ENCODE data around the gene TMC2.
A peak's percentile ranks its signal among the peaks of the same experiment; 100 is the strongest.

The TMC2 gene

DNA sequence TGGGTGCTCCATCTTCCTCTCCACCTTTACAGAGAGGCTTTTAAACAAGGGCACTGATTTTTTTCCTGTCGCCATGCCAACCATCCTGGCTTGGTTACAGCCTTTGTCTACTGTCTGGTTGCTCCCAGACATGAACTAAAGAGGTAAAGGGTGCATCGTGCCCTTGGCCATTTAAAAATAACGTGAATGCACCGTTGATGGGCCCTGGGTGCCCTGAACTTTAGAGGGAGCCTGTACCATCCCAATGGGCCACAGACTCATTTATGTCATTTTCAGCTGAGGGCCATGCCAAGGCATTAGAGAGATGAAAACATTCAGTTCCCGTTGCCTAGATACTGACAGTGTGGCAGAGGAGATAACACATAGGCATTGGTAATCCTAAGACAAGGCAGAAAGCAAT lies 23.3 kb downstream of the TMC2 start:
- no peak for DNase-seq (ENCODE audit: low read depth)
- no peak overlapping the region for H3K4me3 ChIP-seq (ENCODE audit: low read length)
- TF ChIP-seq, protein P1, sequence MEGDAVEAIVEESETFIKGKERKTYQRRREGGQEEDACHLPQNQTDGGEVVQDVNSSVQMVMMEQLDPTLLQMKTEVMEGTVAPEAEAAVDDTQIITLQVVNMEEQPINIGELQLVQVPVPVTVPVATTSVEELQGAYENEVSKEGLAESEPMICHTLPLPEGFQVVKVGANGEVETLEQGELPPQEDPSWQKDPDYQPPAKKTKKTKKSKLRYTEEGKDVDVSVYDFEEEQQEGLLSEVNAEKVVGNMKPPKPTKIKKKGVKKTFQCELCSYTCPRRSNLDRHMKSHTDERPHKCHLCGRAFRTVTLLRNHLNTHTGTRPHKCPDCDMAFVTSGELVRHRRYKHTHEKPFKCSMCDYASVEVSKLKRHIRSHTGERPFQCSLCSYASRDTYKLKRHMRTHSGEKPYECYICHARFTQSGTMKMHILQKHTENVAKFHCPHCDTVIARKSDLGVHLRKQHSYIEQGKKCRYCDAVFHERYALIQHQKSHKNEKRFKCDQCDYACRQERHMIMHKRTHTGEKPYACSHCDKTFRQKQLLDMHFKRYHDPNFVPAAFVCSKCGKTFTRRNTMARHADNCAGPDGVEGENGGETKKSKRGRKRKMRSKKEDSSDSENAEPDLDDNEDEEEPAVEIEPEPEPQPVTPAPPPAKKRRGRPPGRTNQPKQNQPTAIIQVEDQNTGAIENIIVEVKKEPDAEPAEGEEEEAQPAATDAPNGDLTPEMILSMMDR (IDR thresholded peaks at IDR 0.05; ENCODE audit: insufficient read depth, low read depth, low read length, missing control alignments) = no peak

DNA sequence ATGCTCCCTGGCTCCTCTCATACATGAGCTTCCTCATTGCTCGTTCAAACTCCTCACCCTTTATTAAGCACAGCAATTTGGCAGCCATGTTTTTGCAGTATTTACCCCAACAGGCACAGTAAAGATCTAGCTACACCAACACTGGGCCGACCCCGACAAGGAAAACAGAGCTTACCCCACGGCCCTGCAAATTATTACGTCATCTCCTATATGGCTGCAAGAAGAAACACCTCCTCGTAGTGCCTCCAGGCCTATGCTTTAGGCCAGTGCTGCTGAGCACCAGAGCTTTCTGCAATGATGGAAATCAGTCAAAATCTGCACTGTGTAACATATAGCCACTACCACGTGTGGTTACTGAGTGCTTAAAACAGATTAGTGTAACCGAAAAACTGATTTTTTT lies 26.7 kb downstream of the TMC2 start:
- H3K4me3 ChIP-seq (ENCODE audit: low read length) = no peak overlapping the region
- TF ChIP-seq, protein P1 (IDR thresholded peaks at IDR 0.05; ENCODE audit: insufficient read depth, low read depth, low read length, missing control alignments) = no peak
- no peak for DNase-seq (ENCODE audit: low read depth)

DNA sequence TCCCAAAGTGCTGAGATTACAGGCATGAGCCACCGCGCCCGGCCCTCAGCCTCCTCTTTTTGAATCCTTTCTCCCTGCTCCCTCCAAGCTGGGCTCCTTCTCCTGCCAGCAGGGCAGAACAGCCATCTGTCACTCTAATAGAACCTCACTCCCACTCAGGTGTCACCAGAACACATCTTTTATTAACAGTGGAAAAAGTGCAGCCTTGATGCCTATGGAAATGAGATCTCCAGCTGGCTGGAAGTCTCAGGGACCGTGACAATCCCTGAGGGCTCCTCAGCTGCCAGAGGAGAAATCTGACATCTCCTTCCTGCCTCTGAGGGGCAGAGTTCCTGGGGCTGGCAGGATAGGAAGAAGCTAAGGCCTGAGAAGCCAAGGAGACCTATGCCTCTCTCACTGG lies 28.0 kb downstream of the TMC2 start:
- no peak overlapping the region for H3K4me3 ChIP-seq (ENCODE audit: low read length)
- TF ChIP-seq, protein P1 (IDR thresholded peaks at IDR 0.05; ENCODE audit: insufficient read depth, low read depth, low read length, missing control alignments) = no peak
- no peak for DNase-seq (ENCODE audit: low read depth)

DNA sequence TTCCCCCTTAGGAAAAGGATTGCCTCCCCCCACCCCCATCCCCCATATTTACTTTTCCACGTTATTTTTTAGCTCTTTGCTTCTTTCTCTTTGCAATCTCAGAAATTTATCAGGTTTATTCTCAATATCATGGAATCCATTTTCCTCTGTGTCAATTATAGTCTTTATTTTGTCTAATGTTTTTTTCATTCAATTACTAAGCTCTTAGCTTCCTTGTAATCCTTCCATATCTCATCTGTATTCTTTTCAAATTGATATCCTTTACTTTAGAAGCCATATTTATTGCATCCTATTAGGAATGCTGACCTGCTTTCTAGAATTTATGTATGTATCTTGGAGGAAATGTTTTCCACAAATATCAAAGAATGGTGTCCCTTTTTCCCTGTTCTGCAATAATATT lies 39.3 kb downstream of the TMC2 start:
- TF ChIP-seq, protein P1 (IDR thresholded peaks at IDR 0.05; ENCODE audit: insufficient read depth, low read depth, low read length, missing control alignments) = no peak
- no peak overlapping the region for H3K4me3 ChIP-seq (ENCODE audit: low read length)
- DNase-seq (ENCODE audit: low read depth) = no peak

DNA sequence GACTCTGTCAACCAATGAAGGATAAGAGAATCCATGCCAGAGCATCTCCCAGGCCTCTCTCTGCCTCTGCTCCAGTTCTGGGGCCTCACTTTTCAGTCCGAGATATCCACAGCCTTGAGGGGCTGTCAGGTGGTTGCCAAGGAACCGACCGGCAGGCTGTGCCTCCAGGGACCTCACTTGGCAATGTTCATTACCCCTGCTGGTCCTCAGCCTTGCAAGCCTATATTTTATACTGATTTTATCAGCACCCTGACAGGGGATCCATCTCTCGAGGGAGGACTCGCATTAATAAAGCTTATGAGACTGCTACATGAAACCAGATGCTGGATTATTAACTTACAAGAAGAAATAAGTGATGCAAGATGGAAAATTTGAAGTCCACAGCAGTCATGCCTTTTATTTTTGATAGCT lies 39.9 kb downstream of the TMC2 start:
- no peak for DNase-seq (ENCODE audit: low read depth)

DNA sequence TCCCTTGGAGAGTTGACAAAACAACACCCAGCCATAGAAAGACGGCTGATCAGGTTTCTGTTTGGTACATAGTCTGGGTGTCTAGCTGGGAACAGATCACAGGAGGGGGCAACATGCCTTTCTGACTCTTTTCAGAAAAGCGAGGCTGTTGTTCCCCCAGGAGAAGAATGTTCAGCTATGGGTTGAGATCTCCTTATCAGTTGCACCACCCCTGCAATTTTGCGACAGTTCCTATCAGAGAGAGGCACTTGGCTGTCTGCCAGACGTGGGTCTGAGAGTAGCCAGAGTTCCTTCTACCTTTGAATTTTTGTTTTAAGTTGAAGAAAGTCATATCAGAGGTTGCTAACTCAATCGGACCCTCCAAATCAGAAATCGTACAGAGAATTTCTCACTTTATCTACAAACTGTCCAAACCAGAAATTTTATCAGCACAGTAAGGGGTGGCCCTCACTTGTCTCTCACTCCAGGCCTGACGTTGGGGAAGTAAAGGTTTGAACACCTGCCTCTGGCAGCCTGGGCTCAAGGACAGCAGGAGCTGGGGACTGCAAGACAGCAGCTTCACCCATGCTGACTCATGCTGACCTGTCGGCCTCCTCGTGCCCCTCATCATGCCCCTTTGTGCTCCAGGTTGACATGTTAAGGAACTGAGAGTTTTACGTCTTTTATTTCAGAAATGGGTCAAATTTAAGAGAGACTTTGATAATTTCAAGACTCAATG lies 42.3 kb downstream of the TMC2 start:
- no peak overlapping the region for H3K4me3 ChIP-seq (ENCODE audit: low read length)
- TF ChIP-seq, protein P1 (IDR thresholded peaks at IDR 0.05; ENCODE audit: insufficient read depth, low read depth, low read length, missing control alignments) = no peak
- DNase-seq (ENCODE audit: low read depth) = no peak

More for the DNA sequence above, 39.9 kb downstream of the TMC2 start:
- H3K4me3 ChIP-seq (ENCODE audit: low read length) = no peak overlapping the region
- TF ChIP-seq, protein P1 (IDR thresholded peaks at IDR 0.05; ENCODE audit: insufficient read depth, low read depth, low read length, missing control alignments) = no peak

DNA sequence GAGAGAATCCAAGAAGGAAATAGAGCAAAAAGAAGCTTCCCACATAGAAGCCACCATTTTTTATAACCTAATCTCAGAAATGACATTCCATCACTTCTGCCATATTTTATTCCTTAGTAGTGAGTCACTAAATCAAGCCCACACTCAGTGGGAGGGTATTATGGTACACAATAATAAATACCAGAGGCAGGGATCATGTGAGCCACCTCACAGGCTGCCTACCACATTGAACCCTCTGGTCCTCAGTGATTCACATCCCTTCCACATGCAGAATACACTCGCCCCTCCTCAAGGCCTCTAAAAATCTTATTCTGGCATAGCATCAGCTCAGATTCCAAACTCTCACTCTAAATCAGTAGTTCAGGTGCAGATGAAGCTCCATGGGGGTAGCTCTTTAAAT lies 49.4 kb downstream of the TMC2 start:
- DNase-seq (ENCODE audit: low read depth) = peak; percentile 48
- H3K4me3 ChIP-seq (ENCODE audit: low read length) = no peak overlapping the region
- TF ChIP-seq, protein P1 (IDR thresholded peaks at IDR 0.05; ENCODE audit: insufficient read depth, low read depth, low read length, missing control alignments) = no peak

Data from epithelial cell of esophagus (primary cell).